ENCODE data around the gene HLA-DQB2.

The HLA-DQB2 gene

GRCh38 chr6:32764048-32764447 lies 716 bp upstream of the HLA-DQB2 start:
- H3K27me3 ChIP-seq (ENCODE audit: low read length) = no peaks in the 10 kb centered on the region

GRCh38 chr6:32761548-32761947 lies 1.8 kb downstream of the HLA-DQB2 start:
- Histone ChIP-seq H4K20me1 (ENCODE audit: low read depth, low read length) (no peaks in the 10 kb centered on the region), H2AFZ (ENCODE audit: low read depth, low read length, severe bottlenecking) (no peak overlapping the region), H3K36me3 (ENCODE audit: low read length) (no peaks in the 10 kb centered on the region), H3K9me2 (replicated peaks; ENCODE audit: insufficient read depth, low read length) (no peaks in the 10 kb centered on the region), H3K9me3 (ENCODE audit: insufficient read depth, low read length) (no peaks in the 10 kb centered on the region), H3K4me3 (ENCODE audit: insufficient read depth, low read length, poor library complexity, severe bottlenecking) (no peak overlapping the region), H3K79me2 (ENCODE audit: insufficient read depth, low read length) (no peaks in the 10 kb centered on the region), H3K9ac (ENCODE audit: low read length) (no peak overlapping the region), H3F3A (ENCODE audit: insufficient read depth) (no peaks in the 10 kb centered on the region), H3K27me3 (ENCODE audit: low read length) (no peaks in the 10 kb centered on the region), H3K27ac (ENCODE audit: low read depth, low read length) (no peak overlapping the region), H3K4me2 (ENCODE audit: low read depth, low read length, poor library complexity, severe bottlenecking) (no peak overlapping the region)
- no peak for TF ChIP-seq CTCF (IDR thresholded peaks at IDR 0.05; ENCODE audit: insufficient read depth, low read length, poor library complexity, severe bottlenecking)
- TF ChIP-seq EZH2phosphoT487 (conservative IDR thresholded peaks at IDR 0.05; ENCODE audit: low read length) = no peak

More at GRCh38 chr6:32764048-32764447, 716 bp upstream of the HLA-DQB2 start:
- H3K79me2 ChIP-seq (ENCODE audit: insufficient read depth, low read length) = no peaks in the 10 kb centered on the region
- H4K20me1 ChIP-seq (ENCODE audit: low read depth, low read length) = no peaks in the 10 kb centered on the region
- H3K9ac ChIP-seq (ENCODE audit: low read length) = no peak overlapping the region
- H3K27ac ChIP-seq (ENCODE audit: low read depth, low read length) = no peak overlapping the region
- no peak overlapping the region for H2AFZ ChIP-seq (ENCODE audit: low read depth, low read length, severe bottlenecking)
- H3K4me2 ChIP-seq (ENCODE audit: low read depth, low read length, poor library complexity, severe bottlenecking) = no peak overlapping the region
- H3K36me3 ChIP-seq (ENCODE audit: low read length) = no peaks in the 10 kb centered on the region
- H3K9me3 ChIP-seq (ENCODE audit: insufficient read depth, low read length) = no peaks in the 10 kb centered on the region
- TF ChIP-seq CTCF (IDR thresholded peaks at IDR 0.05; ENCODE audit: insufficient read depth, low read length, poor library complexity, severe bottlenecking) = no peak
- no peak for TF ChIP-seq EZH2phosphoT487 (conservative IDR thresholded peaks at IDR 0.05; ENCODE audit: low read length)
- H3K9me2 ChIP-seq (replicated peaks; ENCODE audit: insufficient read depth, low read length) = no peaks in the 10 kb centered on the region
- H3K4me3 ChIP-seq (ENCODE audit: insufficient read depth, low read length, poor library complexity, severe bottlenecking) = no peak overlapping the region
- H3F3A ChIP-seq (ENCODE audit: insufficient read depth) = no peaks in the 10 kb centered on the region

- Histone ChIP-seq H3K9me2 (replicated peaks; ENCODE audit: insufficient read depth, low read length) (no peaks in the 10 kb centered on the region), H2AFZ (ENCODE audit: low read depth, low read length, severe bottlenecking) (no peak overlapping the region), H3K9ac (ENCODE audit: low read length) (no peak overlapping the region), H3K4me2 (ENCODE audit: low read depth, low read length, poor library complexity, severe bottlenecking) (peak overlapping the region; percentile 11), H3K27ac (ENCODE audit: low read depth, low read length) (no peak overlapping the region), H3K27me3 (ENCODE audit: low read length) (no peaks in the 10 kb centered on the region), H3K9me3 (ENCODE audit: insufficient read depth, low read length) (no peaks in the 10 kb centered on the region), H3K36me3 (ENCODE audit: low read length) (no peaks in the 10 kb centered on the region), H3F3A (ENCODE audit: insufficient read depth) (no peaks in the 10 kb centered on the region), H3K4me3 (ENCODE audit: insufficient read depth, low read length, poor library complexity, severe bottlenecking) (no peak overlapping the region), H3K79me2 (ENCODE audit: insufficient read depth, low read length) (no peaks in the 10 kb centered on the region), H4K20me1 (ENCODE audit: low read depth, low read length) (no peaks in the 10 kb centered on the region)
- TF ChIP-seq EZH2phosphoT487 (conservative IDR thresholded peaks at IDR 0.05; ENCODE audit: low read length) (no peak), CTCF (IDR thresholded peaks at IDR 0.05; ENCODE audit: insufficient read depth, low read length, poor library complexity, severe bottlenecking) (no peak)
Measured at GRCh38 chr6:32761072-32761471, 2.3 kb downstream of the HLA-DQB2 start.
